MM.1S (cell line): ENCODE results near the gene IL1RAP.

Source experiments
- DNase-seq: peaks from one replicate; pipeline ENCODE4 v3.0.0-alpha.2; 2015
- H2AFZ ChIP-seq: fragments of 300-600 bp; sonication (generic); 2 replicates; pipeline ENCODE4 v1.6.0; 2016; ENCODE audit warnings: antibody characterized with exemption, low read length
- H3F3A ChIP-seq: fragments of 300-600 bp; sonication (generic); 2 replicates; pipeline ENCODE4 v1.6.1; 2016; ENCODE audit warnings: mild to moderate bottlenecking, antibody characterized with exemption, low read length, moderate library complexity, mixed read lengths; ENCODE audit not compliant: insufficient read depth
- H3K27ac ChIP-seq: fragments of 300-600 bp; sonication (generic); 2 replicates; pipeline ENCODE4 v1.5.1; 2016; ENCODE audit warnings: mild to moderate bottlenecking, low read length
- H3K27me3 ChIP-seq: fragments of 300-600 bp; sonication (generic); replicated peaks from 2 replicates; pipeline ENCODE4 v1.6.0; 2016; ENCODE audit warnings: low read length; ENCODE audit not compliant: insufficient read depth
- H3K36me3 ChIP-seq: fragments of 300-600 bp; sonication (generic); replicated peaks from 2 replicates; pipeline ENCODE4 v1.6.1; 2016; ENCODE audit warnings: mild to moderate bottlenecking, low read length, mixed read lengths; ENCODE audit not compliant: insufficient read depth
- H3K4me1 ChIP-seq: fragments of 300-600 bp; sonication (generic); 2 replicates; pipeline ENCODE4 v1.6.1; 2016; ENCODE audit warnings: low read length, mixed read lengths
- H3K4me2 ChIP-seq: fragments of 300-600 bp; sonication (generic); 2 replicates; pipeline ENCODE4 v1.6.0; 2016; ENCODE audit warnings: low read depth, low read length
- H3K4me3 ChIP-seq: fragments of 300-600 bp; sonication (generic); 2 replicates; pipeline ENCODE4 v1.5.1; 2016; ENCODE audit warnings: low read length, mixed read lengths
- H3K79me2 ChIP-seq: fragments of 300-600 bp; sonication (generic); 2 replicates; pipeline ENCODE4 v1.6.1; 2016; ENCODE audit warnings: mixed run types, low read length, mixed read lengths
- H3K9ac ChIP-seq: fragments of 300-600 bp; sonication (generic); 2 replicates; pipeline ENCODE4 v1.6.1; 2016; ENCODE audit warnings: low read length, mixed read lengths
- H3K9me2 ChIP-seq: fragments of 300-600 bp; sonication (generic); replicated peaks from 2 replicates; pipeline ENCODE4 v1.6.1; 2016; ENCODE audit warnings: mild to moderate bottlenecking, low read length, mixed read lengths; ENCODE audit not compliant: insufficient read depth
- H3K9me3 ChIP-seq: fragments of 300-600 bp; sonication (generic); replicated peaks from 2 replicates; pipeline ENCODE4 v1.6.1; 2016; ENCODE audit warnings: mild to moderate bottlenecking, low read length, mixed read lengths; ENCODE audit not compliant: insufficient read depth
- H4K20me1 ChIP-seq: fragments of 300-600 bp; sonication (generic); 2 replicates; pipeline ENCODE4 v1.6.1; 2016; ENCODE audit warnings: mild to moderate bottlenecking, low read length, moderate library complexity, mixed read lengths; ENCODE audit not compliant: insufficient read depth
- EZH2 ChIP-seq: fragments of 300-600 bp; sonication (generic); optimal IDR thresholded peaks from 2 replicates; pipeline ENCODE3; 2017; ENCODE audit warnings: low read depth, mild to moderate bottlenecking, antibody characterized with exemption, low read length, mixed read lengths
- EZH2phosphoT487 ChIP-seq: fragments of 300-600 bp; sonication (generic); IDR thresholded peaks from 2 replicates; pipeline ENCODE4 v1.6.1; 2018; ENCODE audit warnings: antibody characterized with exemption, low read length
- TF ChIP-seq, protein P1 (sequence below): fragments of 300-600 bp; sonication (generic); IDR thresholded peaks from 2 replicates; pipeline ENCODE4 v1.5.1; 2016; ENCODE audit warnings: antibody characterized with exemption, low read length, mixed read lengths

IL1RAP gene

DNA sequence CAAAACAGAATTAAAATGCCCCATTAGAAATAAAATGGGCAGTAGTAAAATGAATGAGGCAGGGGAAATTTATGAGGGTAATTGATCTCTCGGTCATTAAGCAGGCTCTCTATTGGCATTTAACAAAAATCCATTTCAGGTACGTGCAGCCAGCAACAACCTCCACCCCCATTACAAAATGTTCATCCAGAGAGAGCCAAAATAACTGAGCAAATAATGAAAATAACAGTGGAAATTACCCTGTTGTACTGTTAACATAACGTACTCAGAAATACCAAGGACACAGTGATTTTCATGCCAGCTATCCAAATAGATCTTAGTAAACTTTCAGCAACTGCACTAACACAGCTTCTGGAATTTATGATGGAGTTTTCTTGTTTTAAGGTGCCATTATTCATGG is 127.7 kb downstream of the IL1RAP start:
- Histone ChIP-seq H3K9me3 (no peaks in the 10 kb centered on the region), H3K79me2 (no peaks in the 10 kb centered on the region), H3K36me3 (no peaks in the 10 kb centered on the region), H4K20me1 (no peaks in the 10 kb centered on the region), H3K27ac (no peak overlapping the region), H3K4me1 (no peaks in the 10 kb centered on the region), H3K4me3 (no peak overlapping the region), H3K27me3 (no peaks in the 10 kb centered on the region), H3K9me2 (no peaks in the 10 kb centered on the region), H2AFZ (no peak overlapping the region), H3F3A (no peaks in the 10 kb centered on the region), H3K9ac (no peak overlapping the region), H3K4me2 (no peak overlapping the region)
- no peak for TF ChIP-seq EZH2phosphoT487
- TF ChIP-seq, protein P1, sequence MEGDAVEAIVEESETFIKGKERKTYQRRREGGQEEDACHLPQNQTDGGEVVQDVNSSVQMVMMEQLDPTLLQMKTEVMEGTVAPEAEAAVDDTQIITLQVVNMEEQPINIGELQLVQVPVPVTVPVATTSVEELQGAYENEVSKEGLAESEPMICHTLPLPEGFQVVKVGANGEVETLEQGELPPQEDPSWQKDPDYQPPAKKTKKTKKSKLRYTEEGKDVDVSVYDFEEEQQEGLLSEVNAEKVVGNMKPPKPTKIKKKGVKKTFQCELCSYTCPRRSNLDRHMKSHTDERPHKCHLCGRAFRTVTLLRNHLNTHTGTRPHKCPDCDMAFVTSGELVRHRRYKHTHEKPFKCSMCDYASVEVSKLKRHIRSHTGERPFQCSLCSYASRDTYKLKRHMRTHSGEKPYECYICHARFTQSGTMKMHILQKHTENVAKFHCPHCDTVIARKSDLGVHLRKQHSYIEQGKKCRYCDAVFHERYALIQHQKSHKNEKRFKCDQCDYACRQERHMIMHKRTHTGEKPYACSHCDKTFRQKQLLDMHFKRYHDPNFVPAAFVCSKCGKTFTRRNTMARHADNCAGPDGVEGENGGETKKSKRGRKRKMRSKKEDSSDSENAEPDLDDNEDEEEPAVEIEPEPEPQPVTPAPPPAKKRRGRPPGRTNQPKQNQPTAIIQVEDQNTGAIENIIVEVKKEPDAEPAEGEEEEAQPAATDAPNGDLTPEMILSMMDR, result no peak
- no peak for TF ChIP-seq EZH2
- DNase-seq, result no peak

DNA sequence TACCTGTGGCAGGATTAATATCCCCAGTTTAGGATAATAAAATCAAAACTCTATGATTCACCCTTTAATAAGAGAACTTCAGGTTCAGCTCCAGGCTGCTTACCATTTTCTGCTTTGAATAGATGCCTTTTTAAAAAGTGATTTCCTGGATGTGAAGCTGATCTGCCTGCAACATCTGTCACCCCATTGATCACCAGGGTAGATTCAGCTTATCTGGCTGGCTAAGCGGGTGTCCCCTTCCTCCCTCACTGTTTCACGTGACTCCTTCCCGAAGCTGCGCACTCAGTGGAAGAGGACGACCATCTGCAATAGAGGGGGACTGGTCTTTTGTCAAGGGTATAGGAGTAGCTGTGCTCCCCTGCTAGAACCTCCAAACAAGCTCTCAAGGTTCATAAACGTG is 128.1 kb downstream of the IL1RAP start:
- Histone ChIP-seq H3K36me3 (no peaks in the 10 kb centered on the region), H3K9ac (no peak overlapping the region), H3K79me2 (no peaks in the 10 kb centered on the region), H3K4me2 (no peak overlapping the region), H3K4me1 (no peaks in the 10 kb centered on the region), H3K9me2 (no peaks in the 10 kb centered on the region), H3K27ac (no peak overlapping the region), H3K4me3 (no peak overlapping the region), H3K27me3 (no peaks in the 10 kb centered on the region), H3K9me3 (no peaks in the 10 kb centered on the region), H4K20me1 (no peaks in the 10 kb centered on the region), H3F3A (no peaks in the 10 kb centered on the region), H2AFZ (no peak overlapping the region)
- no peak for DNase-seq
- TF ChIP-seq, protein P1, result no peak
- TF ChIP-seq EZH2phosphoT487 (no peak), EZH2 (no peak)

DNA sequence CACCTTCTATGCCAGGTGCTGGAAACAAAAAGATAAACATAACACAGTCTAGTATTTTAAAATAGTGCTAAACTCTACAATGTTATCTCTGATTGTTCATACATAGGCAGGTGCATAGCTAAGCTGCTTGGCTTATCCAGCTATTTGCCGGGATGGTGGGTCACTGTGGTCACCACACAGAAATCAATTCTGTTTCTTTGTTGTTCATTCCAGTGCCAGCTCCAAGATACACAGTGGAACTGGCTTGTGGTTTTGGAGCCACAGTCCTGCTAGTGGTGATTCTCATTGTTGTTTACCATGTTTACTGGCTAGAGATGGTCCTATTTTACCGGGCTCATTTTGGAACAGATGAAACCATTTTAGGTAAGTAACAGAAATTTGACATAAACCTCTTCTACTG is 130.2 kb downstream of the IL1RAP start:
- H3K9me3 ChIP-seq, result no peaks in the 10 kb centered on the region
- H3F3A ChIP-seq, result no peaks in the 10 kb centered on the region
- H3K79me2 ChIP-seq, result no peaks in the 10 kb centered on the region
- no peak overlapping the region for H2AFZ ChIP-seq
- DNase-seq, result no peak
- H3K27me3 ChIP-seq, result no peaks in the 10 kb centered on the region
- no peak overlapping the region for H3K9ac ChIP-seq
- TF ChIP-seq, protein P1, result no peak
- TF ChIP-seq EZH2 (no peak), EZH2phosphoT487 (no peak)
- H3K4me3 ChIP-seq, result no peak overlapping the region
- no peaks in the 10 kb centered on the region for H3K36me3 ChIP-seq
- no peak overlapping the region for H3K27ac ChIP-seq
- no peaks in the 10 kb centered on the region for H3K9me2 ChIP-seq
- H3K4me1 ChIP-seq, result no peaks in the 10 kb centered on the region
- no peaks in the 10 kb centered on the region for H4K20me1 ChIP-seq
- H3K4me2 ChIP-seq, result no peak overlapping the region

DNA sequence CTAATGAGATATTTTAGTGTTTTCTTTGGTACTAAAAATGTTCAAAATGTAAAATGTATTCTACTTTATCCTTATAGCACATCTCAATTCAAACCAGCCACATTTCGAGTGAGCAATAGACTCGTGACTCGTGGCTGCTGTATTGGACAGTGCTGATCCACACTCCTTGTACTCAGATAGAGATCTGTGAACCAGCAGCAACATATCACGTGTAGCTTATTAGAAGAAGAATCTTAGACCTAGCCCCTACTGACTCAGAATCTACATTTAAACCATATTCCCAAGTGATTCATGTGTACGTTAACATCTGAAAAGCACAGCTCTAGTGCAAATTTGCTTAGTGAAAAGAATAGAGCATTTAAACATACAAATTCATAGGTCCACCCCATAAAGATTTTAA is 130.9 kb downstream of the IL1RAP start:
- H4K20me1 ChIP-seq, result no peaks in the 10 kb centered on the region
- no peaks in the 10 kb centered on the region for H3K27me3 ChIP-seq
- H3K4me1 ChIP-seq, result no peaks in the 10 kb centered on the region
- no peaks in the 10 kb centered on the region for H3K9me3 ChIP-seq
- no peak overlapping the region for H3K4me2 ChIP-seq
- H3K4me3 ChIP-seq, result no peak overlapping the region
- no peak overlapping the region for H2AFZ ChIP-seq
- no peak overlapping the region for H3K27ac ChIP-seq
- no peak for DNase-seq
- H3K36me3 ChIP-seq, result no peaks in the 10 kb centered on the region
- no peaks in the 10 kb centered on the region for H3K9me2 ChIP-seq
- H3K79me2 ChIP-seq, result no peaks in the 10 kb centered on the region
- no peak for TF ChIP-seq EZH2
- TF ChIP-seq, protein P1, result no peak
- TF ChIP-seq EZH2phosphoT487, result no peak
- H3F3A ChIP-seq, result no peaks in the 10 kb centered on the region
- no peak overlapping the region for H3K9ac ChIP-seq
